ENCODE results near the gene LZTR1. TPM values are rescaled to one million over a fixed set of nuclear protein-coding genes. Genes with fewer than 3 reads are reported as not detected.
"Not testable (repeated sequence)": the region's sequence is repeated elsewhere in the genome, so short reads cannot be mapped to it uniquely, and the experiment has no call there.

The LZTR1 gene
- total and polyA plus RNA-seq, 2 experiments from 2014 or later, result 41.3 to 50.4 TPM

GRCh38 chr22:21047730-21048129, 65.6 kb downstream of the LZTR1 start:
- no peak for DNase-seq (ENCODE audit: low spot score)
- H3K79me2 ChIP-seq, result no peaks in the 10 kb centered on the region
- TF ChIP-seq EZH2 (IDR thresholded peaks at IDR 0.05; ENCODE audit: borderline replicate concordance), result no peak
- no peak for TF ChIP-seq EZH2phosphoT487 (IDR thresholded peaks at IDR 0.05; ENCODE audit: low read depth, severe bottlenecking, unreplicated experiment)
- no peak for TF ChIP-seq CTCF (IDR thresholded peaks at IDR 0.05; ENCODE audit: poor library complexity)
- no peak overlapping the region for H3K27ac ChIP-seq
- 88% methylated on average over 7 of the region's 7 CpGs for WGBS (ENCODE audit: low lambda C conversion rate, missing lambda C conversion rate)
- H3K9me2 ChIP-seq (replicated peaks; ENCODE audit: insufficient read depth), result no peaks in the 10 kb centered on the region
- H3K9me3 ChIP-seq (ENCODE audit: low read depth), result no peaks in the 10 kb centered on the region
- no peaks in the 10 kb centered on the region for H3K36me3 ChIP-seq (replicated peaks; ENCODE audit: insufficient read depth, low read depth)
- H4K20me1 ChIP-seq (ENCODE audit: insufficient read depth, poor library complexity, severe bottlenecking), result no peaks in the 10 kb centered on the region
- no peak overlapping the region for H2AFZ ChIP-seq
- no peaks in the 10 kb centered on the region for H3K27me3 ChIP-seq
- no peak overlapping the region for H3K4me3 ChIP-seq
- H3K4me2 ChIP-seq, result no peak overlapping the region
- H3K4me1 ChIP-seq (ENCODE audit: insufficient read depth), result peaks cover 11% of the 10 kb centered on the region

- not testable (repeated sequence) for DNase-seq (ENCODE audit: low spot score); H3K79me2 ChIP-seq; H3K27me3 ChIP-seq; H3K4me3 ChIP-seq; H3K27ac ChIP-seq; H2AFZ ChIP-seq; H4K20me1 ChIP-seq (ENCODE audit: insufficient read depth, poor library complexity, severe bottlenecking); H3K9me3 ChIP-seq (ENCODE audit: low read depth); H3K4me2 ChIP-seq; H3K36me3 ChIP-seq (replicated peaks; ENCODE audit: insufficient read depth, low read depth); H3K9me2 ChIP-seq (replicated peaks; ENCODE audit: insufficient read depth)
- WGBS (ENCODE audit: low lambda C conversion rate, missing lambda C conversion rate), result 83% methylated on average over 5 of the region's 5 CpGs
- peaks cover 11% of the 10 kb centered on the region for H3K4me1 ChIP-seq (ENCODE audit: insufficient read depth)
Measured at GRCh38 chr22:21048448-21048847, 66.4 kb downstream of the LZTR1 start.

MicroRNA genes within 50 kb of the gene (microRNA counts, 767-probe panel; counts per million panel counts)
- microRNA hsa-miR-649, result not detected

Small RNA genes within 50 kb of the gene (microRNA-seq; reads per million reads assigned to microRNA genes)
- gene MIR649, result not detected

Small RNA genes within 50 kb of the gene (small RNA-seq; reads per million reads assigned to genes)
- not detected for gene MIR649

Other genes starting within 250 kb of the LZTR1 start
- gene SERPIND1, start 208.2 kb upstream of the LZTR1 start, total RNA-seq, result 50.9 and 58.2 TPM in 2 replicates
- gene SERPIND1, start 208.2 kb upstream of the LZTR1 start, polyA plus RNA-seq, result 30.4 and 56.8 TPM in 2 replicates
- 59.1 and 62.2 TPM in 2 replicates for gene PI4KA, start 123.5 kb upstream of the LZTR1 start, total RNA-seq
- gene PI4KA, start 123.5 kb upstream of the LZTR1 start, polyA plus RNA-seq, result 75.7 and 80.5 TPM in 2 replicates
- gene SNAP29, start 123.3 kb upstream of the LZTR1 start, total RNA-seq, result 14.5 and 15.7 TPM in 2 replicates
- gene SNAP29, start 123.3 kb upstream of the LZTR1 start, polyA plus RNA-seq, result 34.3 and 41.0 TPM in 2 replicates
- 46.5 and 49.2 TPM in 2 replicates for gene CRKL, start 64.9 kb upstream of the LZTR1 start, total RNA-seq
- gene CRKL, start 64.9 kb upstream of the LZTR1 start, polyA plus RNA-seq, result 30.7 and 31.8 TPM in 2 replicates
- 1.3 and 3.1 TPM in 2 replicates for gene AIFM3, start 15.0 kb upstream of the LZTR1 start, total RNA-seq
- gene AIFM3, start 15.0 kb upstream of the LZTR1 start, polyA plus RNA-seq, result 1.7 and 2.1 TPM in 2 replicates
- 26.2 and 38.4 TPM in 2 replicates for gene THAP7, start 19.8 kb downstream of the LZTR1 start, total RNA-seq
- 40.5 and 41.2 TPM in 2 replicates for gene THAP7, start 19.8 kb downstream of the LZTR1 start, polyA plus RNA-seq
- gene P2RX6, start 32.9 kb downstream of the LZTR1 start, total RNA-seq, result 3.3 and 14.4 TPM in 2 replicates
- 8.0 and 12.9 TPM in 2 replicates for gene P2RX6, start 32.9 kb downstream of the LZTR1 start, polyA plus RNA-seq
- 89.9 and 140 TPM in 2 replicates for gene SLC7A4, start 50.3 kb downstream of the LZTR1 start, total RNA-seq
- gene SLC7A4, start 50.3 kb downstream of the LZTR1 start, polyA plus RNA-seq, result 494 and 496 TPM in 2 replicates
- 0.20 TPM in 1 of 2 replicates, not detected in the other for gene LRRC74B, start 63.6 kb downstream of the LZTR1 start, total RNA-seq
- gene LRRC74B, start 63.6 kb downstream of the LZTR1 start, polyA plus RNA-seq, result 0.51 and 0.52 TPM in 2 replicates

Measured in hepatocyte (in vitro differentiated cells).